SK-N-SH treated with all-trans-retinoic acid at 6 μM for 48 hours (cell line): ENCODE measurements around the gene RBM19.

Experiments used
- GLIS3 ChIP-seq: fragments of 250-450 bp; sonication (Bioruptor Pico); IDR thresholded peaks from 2 replicates; pipeline ENCODE4 v1.5.0; 2020; ENCODE audit warnings: mild to moderate bottlenecking, moderate library complexity
- ISL1 ChIP-seq: fragments of 250-450 bp; sonication (Bioruptor Pico); IDR thresholded peaks from 2 replicates; pipeline ENCODE4 v2.1.2; 2022; ENCODE audit warnings: mild to moderate bottlenecking, moderate library complexity
- PPARA ChIP-seq: fragments of 250-450 bp; sonication (Bioruptor Pico); IDR thresholded peaks from 2 replicates; pipeline ENCODE4 v1.5.0; 2020; ENCODE audit warnings: mild to moderate bottlenecking, borderline replicate concordance
- RARB ChIP-seq: fragments of 250-450 bp; sonication (Bioruptor Pico); IDR thresholded peaks from 2 replicates; pipeline ENCODE4 v1.8.0; 2021; ENCODE audit warnings: mild to moderate bottlenecking, moderate library complexity
- TCF4 ChIP-seq: fragments of 250-450 bp; sonication (Bioruptor Pico); IDR thresholded peaks from 2 replicates; pipeline ENCODE4 v1.8.0; 2021; ENCODE audit warnings: mild to moderate bottlenecking, moderate library complexity, borderline replicate concordance
- ZFP3 ChIP-seq: fragments of 250-450 bp; sonication (Bioruptor Pico); IDR thresholded peaks from 2 replicates; pipeline ENCODE4 v1.5.0; 2020; ENCODE audit warnings: mild to moderate bottlenecking, moderate library complexity
- ZNF565 ChIP-seq: fragments of 450-650 bp; formaldehyde crosslinking; conservative IDR thresholded peaks from 2 replicates; pipeline ENCODE4 v1.5.0; 2020; ENCODE audit warnings: low read depth, mild to moderate bottlenecking, moderate library complexity
- TF ChIP-seq, protein P1 (sequence below): fragments of 250-450 bp; sonication (Bioruptor Pico); IDR thresholded peaks from 2 replicates; pipeline ENCODE4 v1.8.0; 2020; ENCODE audit warnings: mild to moderate bottlenecking, moderate library complexity, borderline replicate concordance

DNA sequence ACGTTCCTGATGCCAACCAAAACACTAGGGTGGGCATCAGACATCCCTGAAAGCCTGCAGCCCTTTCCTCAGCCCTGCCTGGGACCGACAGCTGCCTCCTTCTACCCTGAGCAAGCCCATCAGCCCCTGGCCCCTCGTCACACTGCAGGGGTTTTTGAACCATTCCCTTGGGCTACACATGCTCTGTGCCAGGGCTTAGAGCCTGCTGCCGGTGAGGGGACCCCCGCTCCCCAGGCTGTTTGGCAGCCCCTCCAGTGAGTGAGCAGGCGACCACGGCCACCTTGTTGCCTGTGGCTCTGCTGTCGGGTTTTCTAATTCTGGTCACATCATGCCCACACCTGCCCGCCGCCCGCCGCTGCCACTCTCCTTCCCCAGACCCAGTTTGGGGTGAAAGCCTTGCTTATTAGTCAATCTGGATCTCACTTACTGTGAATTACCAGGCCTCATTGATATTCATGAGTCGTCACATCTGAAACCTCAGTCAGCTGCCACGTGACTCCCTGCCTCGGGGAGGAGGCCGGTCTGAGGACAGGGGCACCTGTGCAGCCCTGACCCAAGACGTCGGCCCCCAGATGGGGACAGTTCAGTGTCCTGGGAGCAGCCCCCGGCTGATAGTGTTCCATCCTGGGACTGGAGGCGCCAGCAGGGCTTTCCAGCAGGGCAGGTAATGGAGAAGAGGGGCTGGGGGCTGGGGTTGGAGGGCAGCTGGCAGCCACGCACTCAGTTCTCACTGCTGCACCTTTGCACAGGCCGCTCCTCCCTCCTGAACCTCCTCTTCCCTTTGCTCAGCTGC is 163.0 kb downstream of the RBM19 start:
- TF ChIP-seq ZNF565 (CRISPR knock-in tag) (no peak), ZFP3 (CRISPR knock-in tag) (no peak), RARB (CRISPR knock-in tag) (no peak), PPARA (no peak), TCF4 (no peak), ISL1 (no peak), GLIS3 (CRISPR knock-in tag) (no peak)
- TF ChIP-seq, protein P1, sequence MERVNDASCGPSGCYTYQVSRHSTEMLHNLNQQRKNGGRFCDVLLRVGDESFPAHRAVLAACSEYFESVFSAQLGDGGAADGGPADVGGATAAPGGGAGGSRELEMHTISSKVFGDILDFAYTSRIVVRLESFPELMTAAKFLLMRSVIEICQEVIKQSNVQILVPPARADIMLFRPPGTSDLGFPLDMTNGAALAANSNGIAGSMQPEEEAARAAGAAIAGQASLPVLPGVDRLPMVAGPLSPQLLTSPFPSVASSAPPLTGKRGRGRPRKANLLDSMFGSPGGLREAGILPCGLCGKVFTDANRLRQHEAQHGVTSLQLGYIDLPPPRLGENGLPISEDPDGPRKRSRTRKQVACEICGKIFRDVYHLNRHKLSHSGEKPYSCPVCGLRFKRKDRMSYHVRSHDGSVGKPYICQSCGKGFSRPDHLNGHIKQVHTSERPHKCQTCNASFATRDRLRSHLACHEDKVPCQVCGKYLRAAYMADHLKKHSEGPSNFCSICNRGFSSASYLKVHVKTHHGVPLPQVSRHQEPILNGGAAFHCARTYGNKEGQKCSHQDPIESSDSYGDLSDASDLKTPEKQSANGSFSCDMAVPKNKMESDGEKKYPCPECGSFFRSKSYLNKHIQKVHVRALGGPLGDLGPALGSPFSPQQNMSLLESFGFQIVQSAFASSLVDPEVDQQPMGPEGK, result no peak
